HCT116 (cell line): Measurements from ENCODE around the gene CPT1B. TPM values are rescaled to one million over a fixed set of nuclear protein-coding genes. Genes with fewer than 3 reads are reported as not detected.

Source experiments
- ATAC-seq: fragments of 200-7000 bp; cut with Tn5 transposase; 2 replicates; pipeline ENCODE4 v1.9.1; 2020; ENCODE audit warnings: mild to moderate bottlenecking, moderate library complexity
- BruUV-seq: library from RNA; stranded (reverse); fragments of 400-500 nt; replicated peaks from 2 replicates; lab custom pipeline; 2021; lab: Mats Ljungman, UMichigan
- CTCF ChIA-PET: fragments of 300-600 bp; sonication (Branson Sonifier 250); formaldehyde crosslinking; loops from one replicate; lab custom pipeline; 2021; ENCODE audit warnings: antibody characterized with exemption; lab: Charles Lee
- POLR2A ChIA-PET: fragments of 300-600, 350-600 bp; sonication (Branson Sonifier 250); formaldehyde crosslinking; loops from one replicate; lab custom pipeline; 2021; ENCODE audit warnings: antibody characterized with exemption; lab: Charles Lee
- RAD21 ChIA-PET, 2 experiments: fragments of 300-600 bp; sonication (Branson Sonifier 250); formaldehyde crosslinking; loops; one replicate each; lab custom pipeline; 2023; ENCODE audit warnings: low total read pairs in 2 of 2; ENCODE audit not compliant: uncharacterized antibody in 2 of 2, unreplicated experiment in 2 of 2, low non-redundant PET in 1 of 2; lab: Charles Lee
- DNase-seq: peaks from one replicate; pipeline ENCODE4 v3.0.0-alpha.2; 2010; ENCODE audit warnings: low read depth, low spot score
- H2AFZ ChIP-seq: fragments of 200-600 bp; shearing (Covaris generic), sonication (generic); 2 replicates; pipeline ENCODE4 v1.6.1; 2017; ENCODE audit warnings: low read depth, mixed run types, mixed read lengths, antibody characterized with exemption, low read length; ENCODE audit not compliant: poor library complexity, severe bottlenecking
- H3K27ac ChIP-seq: 2 replicates; pipeline ENCODE4 v1.5.1; 2012; ENCODE audit warnings: low read depth, low read length
- H3K27me3 ChIP-seq: fragments of 200-600 bp; sonication (generic); 2 replicates; pipeline ENCODE4 v1.6.1; 2016; ENCODE audit warnings: mixed run types, low read length, mixed read lengths; ENCODE audit not compliant: insufficient read depth
- H3K36me3 ChIP-seq, 2 experiments: fragments of 200-500 bp in 1 of 2; fragments of 200-600 bp in 1 of 2; sonication (Bioruptor generic) in 1 of 2; sonication (generic) in 1 of 2; 2 replicates each; pipeline versions ENCODE4 v1.5.1 to v1.6.1; 2014 to 2016; ENCODE audit warnings: low read length in 2 of 2, inconsistent platforms in 1 of 2, mixed read lengths in 1 of 2, mixed run types in 1 of 2; ENCODE audit not compliant: insufficient read depth in 2 of 2, control insufficient read depth in 1 of 2
- H3K4me1 ChIP-seq, 2 experiments: fragments of 200-600 bp in 1 of 2; sonication (generic) in 1 of 2; 2 replicates each; pipeline versions ENCODE4 v1.5.1 to v1.6.1; 2012 to 2017; ENCODE audit warnings: low read length in 2 of 2, inconsistent platforms in 1 of 2, mild to moderate bottlenecking in 1 of 2, mixed read lengths in 1 of 2, mixed run types in 1 of 2, moderate library complexity in 1 of 2; ENCODE audit not compliant: insufficient read depth in 2 of 2, control insufficient read depth in 1 of 2
- H3K4me2 ChIP-seq: fragments of 200-600 bp; sonication (generic); 2 replicates; pipeline ENCODE4 v1.6.1; 2017; ENCODE audit warnings: mixed run types, low read length, mixed read lengths
- H3K4me3 ChIP-seq, 2 experiments: fragments of 200-600 bp in 1 of 2; sonication (generic) in 1 of 2; replicated peaks in 1 of 2; 2 replicates each; pipeline ENCODE4 v1.5.1; 2011 to 2016; ENCODE audit warnings: low read length in 2 of 2, control low read depth in 1 of 2, low read depth in 1 of 2, mild to moderate bottlenecking in 1 of 2, mixed read lengths in 1 of 2, mixed run types in 1 of 2
- H3K79me2 ChIP-seq: fragments of 200-600 bp; sonication (generic); 2 replicates; pipeline ENCODE4 v1.6.1; 2017; ENCODE audit warnings: mild to moderate bottlenecking, mixed run types, low read length, moderate library complexity, mixed read lengths; ENCODE audit not compliant: insufficient read depth
- H3K9ac ChIP-seq: fragments of 200-600 bp; sonication (generic); 2 replicates; pipeline ENCODE4 v1.6.1; 2016; ENCODE audit warnings: low read length, mixed read lengths
- H3K9me2 ChIP-seq: fragments of 200-600 bp; sonication (generic), shearing (Covaris generic); 2 replicates; pipeline ENCODE4 v1.6.1; 2017; ENCODE audit warnings: mixed run types, mild to moderate bottlenecking, moderate library complexity; ENCODE audit not compliant: insufficient read depth
- H3K9me3 ChIP-seq, 2 experiments: fragments of 200-500 bp in 1 of 2; fragments of 200-600 bp in 1 of 2; sonication (Bioruptor generic) in 1 of 2; sonication (generic) in 1 of 2; 2 replicates each; pipeline ENCODE4 v1.6.1; 2014 to 2017; ENCODE audit warnings: low read length in 2 of 2, mixed read lengths in 2 of 2, inconsistent platforms in 1 of 2, low read depth in 1 of 2, mild to moderate bottlenecking in 1 of 2, mixed run types in 1 of 2, moderate library complexity in 1 of 2; ENCODE audit not compliant: control insufficient read depth in 1 of 2, insufficient read depth in 1 of 2
- H4K20me1 ChIP-seq: fragments of 200-600 bp; sonication (generic), shearing (Covaris generic); 2 replicates; pipeline ENCODE4 v1.6.1; 2017; ENCODE audit warnings: mixed run types, mild to moderate bottlenecking, moderate library complexity; ENCODE audit not compliant: insufficient read depth
- EZH2 ChIP-seq: fragments of 200-600 bp; sonication (generic); IDR thresholded peaks from 2 replicates; pipeline ENCODE4 v1.6.1; 2017; ENCODE audit warnings: antibody characterized with exemption, mixed run types
- EZH2phosphoT487 ChIP-seq: fragments of 200-600 bp; IDR thresholded peaks from 2 replicates; pipeline ENCODE4 v1.6.1; 2018; ENCODE audit warnings: antibody characterized with exemption, borderline replicate concordance
- JUND ChIP-seq: IDR thresholded peaks from 2 replicates; pipeline ENCODE4 v1.6.1; 2012
- POLR2A ChIP-seq: IDR thresholded peaks from 2 replicates; pipeline ENCODE4 v1.7.0; 2011; ENCODE audit warnings: borderline replicate concordance; ENCODE audit not compliant: insufficient read depth, insufficient read length; ENCODE audit errors: extremely low read depth
- POLR2AphosphoS5 ChIP-seq: IDR thresholded peaks from 2 replicates; pipeline ENCODE4 v1.6.1; 2011; ENCODE audit warnings: mild to moderate bottlenecking, low read depth, low read length, moderate library complexity
- RAD21 ChIP-seq: IDR thresholded peaks from 2 replicates; pipeline ENCODE4 v1.6.1; 2012; ENCODE audit warnings: low read depth, mild to moderate bottlenecking
- TCF7L2 ChIP-seq: IDR thresholded peaks from 2 replicates; pipeline ENCODE4 v1.7.0; 2011; ENCODE audit warnings: borderline replicate concordance, inconsistent platforms; ENCODE audit not compliant: insufficient read depth, insufficient read length; ENCODE audit errors: extremely low read depth
- ZBTB33 ChIP-seq: IDR thresholded peaks from 2 replicates; pipeline ENCODE4 v1.6.1; 2011; ENCODE audit warnings: mild to moderate bottlenecking, low read length, moderate library complexity; ENCODE audit not compliant: insufficient replicate concordance; ENCODE audit errors: extremely low read depth
- ZFX ChIP-seq: fragments of 450-650 bp; IDR thresholded peaks from 2 replicates; pipeline ENCODE4 v1.6.1; 2017
- intact Hi-C: fragments of 100-400 bp; cut with micrococcal nuclease; formaldehyde crosslinking; loops from 2 replicates; pipeline ENCODE4 v1.10.0; 2022
- total RNA-seq: library from RNA; stranded (reverse); gene quantifications from one replicate; pipeline ENCODE4 v1.2.1, GENCODE V29; 2021; ENCODE audit not compliant: unreplicated experiment

CPT1B gene
- total RNA-seq, 1 experiment from 2014 or later: 35.1 TPM

- H3K4me1 ChIP-seq: peaks cover 11 to 71% of the 10 kb centered on the region in 2 experiments; a peak in 3 of 4 replicates
- no peaks in the 10 kb centered on the region for H3K36me3 ChIP-seq
- POLR2A ChIA-PET: interaction anchor here (0.6 to 1.4 kb wide), 2 partner anchors 16 to 108 kb away, joined by 3 to 7 read pairs; partner anchors contain the start of gene KLHDC7B
- DNase-seq (peak; percentile 73), ATAC-seq (peak; percentile 47)
- peak within 1 kb of the TSS; percentile 91 for H3K9ac ChIP-seq
- no peaks in the 10 kb centered on the region for H4K20me1 ChIP-seq
- peak within 1 kb of the TSS; percentile 92 to 96 for H3K4me3 ChIP-seq
- H3K9me2 ChIP-seq: no peaks in the 10 kb centered on the region
- H3K27ac ChIP-seq: peak within 1 kb of the TSS; percentile 100
- CTCF ChIA-PET: no interaction called here
- TF ChIP-seq RAD21: no peak
- TF ChIP-seq JUND: no peak
- no peak for TF ChIP-seq EZH2
- peak; percentile 20 for TF ChIP-seq TCF7L2
- no peak for TF ChIP-seq ZBTB33
- TF ChIP-seq EZH2phosphoT487: no peak
- TF ChIP-seq POLR2AphosphoS5: peak; percentile 46
- peak; percentile 61; the same call in 1 of the 2 replicates for TF ChIP-seq ZFX
- TF ChIP-seq POLR2A: peak; percentile 31
- intact Hi-C loops: loop anchor here (5.0 kb wide), 1 partner anchor 92 kb away; no protein-coding TSS in a partner anchor
- BruUV-seq: no TSS peak
- peaks cover 7% of the 10 kb centered on the region; the same call in 1 of the 2 replicates for H3K79me2 ChIP-seq
- no peaks in the 10 kb centered on the region for H3K27me3 ChIP-seq
- RAD21 ChIA-PET: no interaction called here
- H3K9me3 ChIP-seq: no peaks in the 10 kb centered on the region
- H2AFZ ChIP-seq: no peak within 1 kb of the TSS
- H3K4me2 ChIP-seq: peak within 1 kb of the TSS; percentile 93
These were observed 48.2 kb downstream of the CPT1B start, which contains the start of gene TYMP for GRCh38 chr22:50529897-50530579. Gene TYMP (minus strand): TSS chr22:50530012. CDS start chr22:50529709, 303 bp downstream.
